Measurements from ENCODE around the gene ALDH1A3. TPM values are rescaled to one million over a fixed set of nuclear protein-coding genes. Genes with fewer than 3 reads are reported as not detected.

Gene ALDH1A3
- total RNA-seq, 1 donor from 2014 or later, result not detected

- TF ChIP-seq CTCF (IDR thresholded peaks at IDR 0.05), result no peak
- H3K4me1 Mint-ChIP-seq, result peaks cover 3% of the 10 kb centered on the region
- no peaks in the 10 kb centered on the region for H3K9me3 Mint-ChIP-seq
- no peak for ATAC-seq (ENCODE audit: low read depth)
- ChIA-PET POLR2A (no interaction called here), CTCF (interaction anchor here (1.4 kb wide), 1 partner anchor 102 kb away, joined by 6 read pairs; no protein-coding TSS in a partner anchor)
- H3K27ac Mint-ChIP-seq, result no peak overlapping the region
- peaks cover 4% of the 10 kb centered on the region for H3K27me3 Mint-ChIP-seq
- intact Hi-C loops (cut with micrococcal nuclease), result no loop called here
- no peaks in the 10 kb centered on the region for H3K36me3 Mint-ChIP-seq (ENCODE audit: low read depth)
- no peak for DNase-seq
- H3K4me3 Mint-ChIP-seq, result no peak overlapping the region
These were observed 26.2 kb downstream of the ALDH1A3 start for GRCh38 chr15:100905850-100906249.

- H3K4me1 Mint-ChIP-seq, result no peaks in the 10 kb centered on the region
These were observed 28.8 kb downstream of the ALDH1A3 start for GRCh38 chr15:100908466-100908865.

GRCh38 chr15:100909565-100909964 is 29.9 kb downstream of the ALDH1A3 start:
- Mint-ChIP-seq H3K4me1 (no peaks in the 10 kb centered on the region), H3K27me3 (no peaks in the 10 kb centered on the region), H3K27ac (no peak overlapping the region), H3K4me3 (no peak overlapping the region), H3K36me3 (ENCODE audit: low read depth) (no peaks in the 10 kb centered on the region), H3K9me3 (no peaks in the 10 kb centered on the region)
- ChIA-PET POLR2A (no interaction called here), CTCF (interaction anchor here (15.6 kb wide), 1 partner anchor 96 kb away, joined by 543 read pairs; no protein-coding TSS in a partner anchor)
- ATAC-seq (ENCODE audit: low read depth) (no peak), DNase-seq (no peak)
- intact Hi-C loops (cut with micrococcal nuclease), result no loop called here
- no peak for TF ChIP-seq CTCF (IDR thresholded peaks at IDR 0.05)

More at GRCh38 chr15:100908466-100908865, 28.8 kb downstream of the ALDH1A3 start:
- CTCF ChIA-PET, result interaction anchor here (2.8 kb wide), 1 partner anchor 9 kb away, joined by 7 read pairs; no protein-coding TSS in a partner anchor
- intact Hi-C loops (cut with micrococcal nuclease), result no loop called here
- ATAC-seq (ENCODE audit: low read depth), result no peak
- Mint-ChIP-seq H3K27me3 (no peaks in the 10 kb centered on the region), H3K4me3 (no peak overlapping the region), H3K27ac (no peak overlapping the region), H3K9me3 (no peaks in the 10 kb centered on the region), H3K36me3 (ENCODE audit: low read depth) (no peaks in the 10 kb centered on the region)
- DNase-seq, result no peak
- POLR2A ChIA-PET, result no interaction called here
- TF ChIP-seq CTCF (IDR thresholded peaks at IDR 0.05), result no peak

GRCh38 chr15:100909989-100910955 is 30.6 kb downstream of the ALDH1A3 start:
- Mint-ChIP-seq H3K36me3 (ENCODE audit: low read depth) (no peaks in the 10 kb centered on the region), H3K27me3 (no peaks in the 10 kb centered on the region), H3K9me3 (no peaks in the 10 kb centered on the region), H3K4me3 (no peak overlapping the region), H3K4me1 (no peaks in the 10 kb centered on the region), H3K27ac (no peak overlapping the region)
- CTCF ChIA-PET, result interaction anchor here (15.6 kb wide), 1 partner anchor 95 kb away, joined by 543 read pairs; no protein-coding TSS in a partner anchor
- intact Hi-C loops (cut with micrococcal nuclease), result no loop called here
- ATAC-seq (ENCODE audit: low read depth) (no peak), DNase-seq (no peak)
- POLR2A ChIA-PET, result no interaction called here
- no peak for TF ChIP-seq CTCF (IDR thresholded peaks at IDR 0.05)

GRCh38 chr15:100911086-100911485 is 31.5 kb downstream of the ALDH1A3 start:
- H3K27ac Mint-ChIP-seq, result no peak overlapping the region
- ChIA-PET POLR2A (no interaction called here), CTCF (interaction anchor here (15.6 kb wide), 1 partner anchor 94 kb away, joined by 543 read pairs; no protein-coding TSS in a partner anchor)
- no peak for DNase-seq
- no peak for TF ChIP-seq CTCF (IDR thresholded peaks at IDR 0.05)
- intact Hi-C loops (cut with micrococcal nuclease), result no loop called here
- no peak overlapping the region for H3K4me3 Mint-ChIP-seq
- H3K27me3 Mint-ChIP-seq, result no peaks in the 10 kb centered on the region
- no peaks in the 10 kb centered on the region for H3K4me1 Mint-ChIP-seq
- no peaks in the 10 kb centered on the region for H3K36me3 Mint-ChIP-seq (ENCODE audit: low read depth)
- no peak for ATAC-seq (ENCODE audit: low read depth)
- no peaks in the 10 kb centered on the region for H3K9me3 Mint-ChIP-seq
